GM12873 (cell line): ENCODE results near the gene PLCL1.

Source experiments
- TF ChIP-seq, protein P1 (sequence below): IDR thresholded peaks from 2 replicates; pipeline ENCODE4 v1.5.1; 2012; ENCODE audit warnings: low read depth, mild to moderate bottlenecking, moderate library complexity, low read length, control low read depth; ENCODE audit not compliant: insufficient read depth; ENCODE audit errors: missing control alignments

The PLCL1 gene

GRCh38 chr2:197992482-197993133, 188.2 kb downstream of the PLCL1 start:
- TF ChIP-seq, protein P1, sequence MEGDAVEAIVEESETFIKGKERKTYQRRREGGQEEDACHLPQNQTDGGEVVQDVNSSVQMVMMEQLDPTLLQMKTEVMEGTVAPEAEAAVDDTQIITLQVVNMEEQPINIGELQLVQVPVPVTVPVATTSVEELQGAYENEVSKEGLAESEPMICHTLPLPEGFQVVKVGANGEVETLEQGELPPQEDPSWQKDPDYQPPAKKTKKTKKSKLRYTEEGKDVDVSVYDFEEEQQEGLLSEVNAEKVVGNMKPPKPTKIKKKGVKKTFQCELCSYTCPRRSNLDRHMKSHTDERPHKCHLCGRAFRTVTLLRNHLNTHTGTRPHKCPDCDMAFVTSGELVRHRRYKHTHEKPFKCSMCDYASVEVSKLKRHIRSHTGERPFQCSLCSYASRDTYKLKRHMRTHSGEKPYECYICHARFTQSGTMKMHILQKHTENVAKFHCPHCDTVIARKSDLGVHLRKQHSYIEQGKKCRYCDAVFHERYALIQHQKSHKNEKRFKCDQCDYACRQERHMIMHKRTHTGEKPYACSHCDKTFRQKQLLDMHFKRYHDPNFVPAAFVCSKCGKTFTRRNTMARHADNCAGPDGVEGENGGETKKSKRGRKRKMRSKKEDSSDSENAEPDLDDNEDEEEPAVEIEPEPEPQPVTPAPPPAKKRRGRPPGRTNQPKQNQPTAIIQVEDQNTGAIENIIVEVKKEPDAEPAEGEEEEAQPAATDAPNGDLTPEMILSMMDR: no peak

DNA sequence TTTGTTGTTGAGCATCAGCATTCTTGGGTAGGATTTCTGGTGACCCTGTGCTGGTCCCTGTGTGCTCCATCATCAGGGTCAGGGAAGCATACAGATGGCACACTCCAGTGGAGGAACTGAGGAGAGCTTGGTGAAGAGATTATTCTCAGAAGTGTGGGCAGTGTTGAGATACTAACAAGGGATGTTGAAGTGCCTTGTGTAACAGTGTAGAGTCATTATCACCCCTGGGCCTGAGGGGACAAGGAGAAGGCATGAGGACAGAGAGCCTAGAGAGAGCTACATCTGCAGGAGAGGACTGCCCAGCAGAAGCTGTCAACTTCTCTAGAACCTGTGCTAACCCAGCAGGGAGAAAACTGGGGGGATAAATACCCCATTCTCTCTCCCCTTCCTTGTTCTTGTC, 189.0 kb downstream of the PLCL1 start:
- TF ChIP-seq, protein P1: no peak

DNA sequence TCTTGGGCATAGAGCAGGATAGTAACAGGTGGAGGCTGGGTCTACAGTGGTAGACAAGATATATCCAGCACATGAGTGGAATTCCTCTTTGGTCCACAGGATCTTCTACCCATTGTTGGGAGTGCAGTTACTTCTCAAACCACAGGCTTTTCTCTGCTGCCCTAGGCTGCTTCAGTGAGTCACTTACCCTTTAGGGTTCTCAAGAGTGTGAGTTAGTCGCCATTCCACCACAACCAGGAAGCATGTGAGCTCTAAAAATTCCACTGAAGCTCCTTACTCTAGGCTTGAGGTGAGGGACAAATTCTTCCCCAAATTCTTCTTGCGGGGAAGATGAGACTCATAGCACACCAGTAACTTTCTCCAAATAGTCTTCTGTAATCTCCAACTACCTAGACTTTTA, 189.4 kb downstream of the PLCL1 start:
- TF ChIP-seq, protein P1: no peak

DNA sequence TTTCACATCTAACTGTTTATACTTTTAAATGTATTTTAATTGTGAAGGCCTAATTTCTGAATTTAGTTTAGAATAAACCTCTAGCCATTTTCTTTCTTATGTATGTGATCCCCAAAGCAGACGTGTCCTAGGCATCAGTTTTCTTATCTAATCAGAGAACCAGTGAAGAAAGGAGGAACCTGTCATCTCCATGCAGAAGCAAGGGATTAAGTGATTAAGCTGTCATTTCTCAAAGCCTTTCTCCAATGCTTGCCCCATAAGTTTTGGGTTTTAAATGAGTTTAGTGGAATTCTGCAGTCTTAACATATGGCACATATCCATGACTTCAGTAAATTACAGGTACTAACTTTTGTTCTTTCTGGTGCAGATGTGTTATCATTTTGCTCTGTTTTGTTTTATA, 190.4 kb downstream of the PLCL1 start:
- TF ChIP-seq, protein P1: no peak

DNA sequence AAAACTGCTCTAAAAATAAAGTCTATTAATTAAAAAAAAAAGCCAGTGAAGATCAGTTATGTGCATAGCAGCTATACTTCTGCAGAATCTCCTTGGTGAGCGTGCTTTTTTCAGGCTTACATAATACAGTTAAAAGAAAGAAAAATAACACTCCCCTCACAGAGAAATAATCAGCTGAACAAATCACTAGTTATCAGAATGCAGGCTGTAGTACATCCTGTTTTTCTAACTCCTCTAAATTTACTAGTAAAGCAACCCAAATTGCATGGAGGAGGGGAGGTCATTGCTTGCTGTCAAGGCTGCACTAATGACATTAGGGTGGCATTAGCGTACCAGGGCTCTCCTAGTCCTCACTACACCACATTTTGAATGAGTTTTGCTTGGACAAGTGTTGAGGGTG, 192.2 kb downstream of the PLCL1 start:
- TF ChIP-seq, protein P1: no peak

DNA sequence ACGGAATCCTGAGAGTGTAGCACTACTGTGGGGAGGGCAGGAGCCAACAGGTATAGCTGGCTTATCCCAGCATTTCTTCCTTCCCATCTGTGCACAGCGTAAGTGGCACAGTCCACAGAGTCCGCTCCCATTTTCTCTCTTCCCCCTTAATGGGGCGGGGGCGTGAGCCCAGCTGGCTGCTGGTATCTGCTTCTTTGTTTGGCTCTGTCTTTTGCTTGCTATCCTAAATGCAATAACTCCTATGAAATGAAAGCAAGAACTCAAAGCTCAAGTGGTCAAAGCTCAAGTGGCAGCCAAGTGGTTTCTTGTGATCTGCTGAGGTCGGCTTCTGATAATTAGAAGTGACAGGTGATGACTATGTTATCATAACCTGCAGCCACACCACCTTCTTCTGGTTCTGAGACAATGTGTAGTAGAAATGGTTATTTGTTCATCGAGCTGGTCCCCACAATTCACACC, 192.7 kb downstream of the PLCL1 start:
- TF ChIP-seq, protein P1: no peak

DNA sequence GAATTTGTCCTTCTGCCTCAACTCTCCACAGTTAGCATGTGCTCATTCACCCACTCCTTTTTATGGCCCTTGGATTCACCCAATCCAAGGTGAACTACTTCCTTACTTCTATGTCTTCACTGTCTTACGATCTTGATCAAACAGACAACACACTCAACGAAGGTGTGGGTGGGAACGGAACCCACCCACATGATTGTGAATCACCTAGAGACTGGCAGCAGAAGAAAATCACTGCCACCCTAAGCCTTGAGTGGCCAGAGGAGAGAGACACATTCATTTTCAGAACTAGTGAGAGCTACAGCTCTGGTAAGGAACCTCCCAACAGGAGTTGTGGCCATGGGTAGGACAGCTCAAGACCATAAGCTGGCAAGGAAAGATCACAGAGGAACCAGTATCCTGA, 194.3 kb downstream of the PLCL1 start:
- TF ChIP-seq, protein P1: no peak

DNA sequence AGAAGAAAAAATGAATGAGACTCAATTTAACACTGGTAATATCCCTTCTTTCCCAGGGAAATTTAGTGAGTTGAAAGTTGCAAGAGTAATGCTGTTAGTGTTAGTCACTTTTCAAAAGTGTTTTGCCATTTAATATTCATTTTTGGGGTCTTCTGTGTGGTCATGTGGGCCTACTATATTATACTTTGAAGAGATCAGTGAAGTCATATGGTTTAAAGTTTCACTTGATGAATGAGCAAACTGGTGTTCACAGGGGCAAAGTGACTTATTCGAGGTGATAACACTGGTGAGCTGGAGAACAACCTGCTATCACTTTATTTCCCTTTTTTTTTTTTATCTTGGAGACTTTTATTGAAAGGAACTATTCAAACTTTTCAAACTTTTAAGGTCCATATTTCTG, 196.0 kb downstream of the PLCL1 start:
- TF ChIP-seq, protein P1: no peak
